SK-N-SH (cell line): ENCODE measurements around the gene SLC17A7. TPM values are rescaled to one million over a fixed set of nuclear protein-coding genes. Genes with fewer than 3 reads are reported as not detected.

Source experiments
- CTCF ChIA-PET: fragments of 300-600, 350-600 bp; formaldehyde crosslinking; extraction: SDS; loops from one replicate; lab custom pipeline; 2021; lab: Yijun Ruan, JAX
- POLR2A ChIA-PET: fragments of 350-600 bp; sonication (Branson Sonifier 250); formaldehyde crosslinking; extraction: SDS; loops from one replicate; lab custom pipeline; 2020; ENCODE audit warnings: antibody characterized with exemption, inconsistent platforms; lab: Yijun Ruan, JAX
- DNase-seq: peaks from one replicate; pipeline ENCODE4 v3.0.0; 2012
- H2AFZ ChIP-seq: fragments of 200-600 bp; sonication (generic); 2 replicates; pipeline ENCODE4 v1.8.1; 2016; ENCODE audit warnings: antibody characterized with exemption, mild to moderate bottlenecking, low read depth
- H3F3A ChIP-seq: fragments of 200-600 bp; sonication (generic); replicated peaks from 2 replicates; pipeline ENCODE3; 2016; ENCODE audit warnings: antibody characterized with exemption, mild to moderate bottlenecking; ENCODE audit not compliant: insufficient read depth
- H3K27ac ChIP-seq, 2 experiments: fragments of 200-500 bp in 1 of 2; fragments of 200-600 bp in 1 of 2; sonication (Bioruptor generic) in 1 of 2; sonication (generic), shearing (Covaris generic) in 1 of 2; 2 replicates each; pipeline versions ENCODE4 v1.5.1 to v1.6.1; 2014 to 2016; ENCODE audit warnings: low read depth in 2 of 2, inconsistent platforms in 1 of 2, low read length in 1 of 2, mild to moderate bottlenecking in 1 of 2, mixed read lengths in 1 of 2
- H3K27me3 ChIP-seq: fragments of 200-600 bp; sonication (generic), shearing (Covaris generic); 2 replicates; pipeline ENCODE4 v1.6.1; 2016; ENCODE audit warnings: mixed run types; ENCODE audit not compliant: insufficient read depth
- H3K36me3 ChIP-seq, 2 experiments: fragments of 200-500 bp in 1 of 2; fragments of 200-600 bp in 1 of 2; sonication (Bioruptor generic) in 1 of 2; sonication (generic) in 1 of 2; replicated peaks in 1 of 2; 2 replicates each; pipeline versions ENCODE3 to v1.5.1; 2014 to 2016; ENCODE audit warnings: low read length in 1 of 2, mild to moderate bottlenecking in 1 of 2; ENCODE audit not compliant: insufficient read depth in 2 of 2, control insufficient read depth in 1 of 2
- H3K4me1 ChIP-seq, 2 experiments: fragments of 200-500 bp in 1 of 2; fragments of 200-600 bp in 1 of 2; sonication (Bioruptor generic) in 1 of 2; sonication (generic), shearing (Covaris generic) in 1 of 2; 2 replicates each; pipeline versions ENCODE4 v1.5.1 to v1.6.1; 2014 to 2016; ENCODE audit warnings: low read depth in 1 of 2, low read length in 1 of 2, mixed run types in 1 of 2; ENCODE audit not compliant: insufficient read depth in 2 of 2, control insufficient read depth in 1 of 2
- H3K4me2 ChIP-seq: fragments of 200-600 bp; sonication (generic), shearing (Covaris generic); 2 replicates; pipeline ENCODE4 v1.6.1; 2017; ENCODE audit warnings: mixed run types
- H3K4me3 ChIP-seq, 2 experiments: fragments of 200-500 bp in 1 of 2; fragments of 200-600 bp in 1 of 2; sonication (Bioruptor generic) in 1 of 2; sonication (generic), shearing (Covaris generic) in 1 of 2; 2 replicates each; pipeline versions ENCODE4 v1.5.1 to v1.8.1; 2014 to 2016; ENCODE audit warnings: low read depth in 2 of 2, inconsistent platforms in 1 of 2, low read length in 1 of 2, mild to moderate bottlenecking in 1 of 2, mixed read lengths in 1 of 2, moderate library complexity in 1 of 2
- H3K79me2 ChIP-seq: fragments of 200-600 bp; sonication (generic); 2 replicates; pipeline ENCODE4 v1.8.1; 2017; ENCODE audit warnings: mild to moderate bottlenecking; ENCODE audit not compliant: insufficient read depth
- H3K9ac ChIP-seq: fragments of 200-600 bp; sonication (generic); 2 replicates; pipeline ENCODE4 v1.6.1; 2017; ENCODE audit warnings: mixed run types
- H3K9me2 ChIP-seq: fragments of 200-600 bp; sonication (generic); 2 replicates; pipeline ENCODE4 v1.6.1; 2017; ENCODE audit warnings: mixed run types
- H3K9me3 ChIP-seq: fragments of 200-600 bp; sonication (generic); 2 replicates; pipeline ENCODE4 v1.6.1; 2017; ENCODE audit warnings: mixed run types, mild to moderate bottlenecking, moderate library complexity
- H4K20me1 ChIP-seq: fragments of 200-600 bp; sonication (generic); 2 replicates; pipeline ENCODE4 v1.6.1; 2017; ENCODE audit warnings: mild to moderate bottlenecking, mixed run types; ENCODE audit not compliant: insufficient read depth
- CHD2 ChIP-seq: fragments of 150-350 bp; IDR thresholded peaks from 2 replicates; pipeline ENCODE4 v1.6.1; 2018; ENCODE audit warnings: low read length; ENCODE audit not compliant: partially characterized antibody
- ELF1 ChIP-seq: IDR thresholded peaks from 2 replicates; pipeline ENCODE4 v1.4.0; 2012
- EZH2phosphoT487 ChIP-seq: fragments of 200-600 bp; sonication (generic); IDR thresholded peaks from 2 replicates; pipeline ENCODE4 v1.6.1; 2017; ENCODE audit warnings: low read depth, mixed run types, mild to moderate bottlenecking, antibody characterized with exemption, moderate library complexity, borderline replicate concordance
- FOSL2 ChIP-seq: IDR thresholded peaks from 2 replicates; pipeline ENCODE4 v1.4.0; 2012; ENCODE audit warnings: low read depth, mild to moderate bottlenecking, moderate library complexity, borderline replicate concordance
- FOXJ3 ChIP-seq: sonication (generic); formaldehyde crosslinking; IDR thresholded peaks from 2 replicates; pipeline ENCODE4 v1.5.1; 2020; ENCODE audit warnings: mild to moderate bottlenecking, missing genetic modification reagents
- FOXM1 ChIP-seq: IDR thresholded peaks from 2 replicates; pipeline ENCODE4 v1.4.0; 2012; ENCODE audit warnings: low read depth, mild to moderate bottlenecking
- GABPA ChIP-seq: IDR thresholded peaks from 2 replicates; pipeline ENCODE4 v1.4.0; 2012; ENCODE audit warnings: low read depth, mild to moderate bottlenecking
- GATA2 ChIP-seq: sonication (generic); formaldehyde crosslinking; IDR thresholded peaks from 2 replicates; pipeline ENCODE4 v1.5.0; 2020; ENCODE audit warnings: mild to moderate bottlenecking, missing genetic modification reagents
- IRF3 ChIP-seq: fragments of 150-350 bp; IDR thresholded peaks from 2 replicates; pipeline ENCODE4 v1.6.1; 2016; ENCODE audit warnings: mild to moderate bottlenecking, low read depth, low read length
- MEF2A ChIP-seq: IDR thresholded peaks from 2 replicates; pipeline ENCODE4 v1.4.0; 2012; ENCODE audit warnings: low read depth, borderline replicate concordance
- PBX3 ChIP-seq: IDR thresholded peaks from 2 replicates; pipeline ENCODE4; 2012
- POLR2AphosphoS5 ChIP-seq: IDR thresholded peaks from 2 replicates; pipeline ENCODE4 v1.6.1; 2012; ENCODE audit warnings: low read depth, low read length
- RAD21 ChIP-seq: IDR thresholded peaks from 2 replicates; pipeline ENCODE4 v1.6.1; 2012; ENCODE audit warnings: mild to moderate bottlenecking, low read length
- RCOR1 ChIP-seq: fragments of 150-350 bp; IDR thresholded peaks from 2 replicates; pipeline ENCODE4 v1.6.1; 2017; ENCODE audit warnings: antibody characterized with exemption, low read length
- RXRA ChIP-seq: IDR thresholded peaks from 2 replicates; pipeline ENCODE4 v1.4.0; 2012; ENCODE audit warnings: low read depth, mild to moderate bottlenecking, borderline replicate concordance
- SIN3A ChIP-seq: IDR thresholded peaks from 2 replicates; pipeline ENCODE4 v1.6.1; 2012; ENCODE audit warnings: low read depth, mild to moderate bottlenecking, low read length, moderate library complexity, borderline replicate concordance
- TCF12 ChIP-seq: IDR thresholded peaks from 2 replicates; pipeline ENCODE4 v1.4.0; 2012
- YY1 ChIP-seq: IDR thresholded peaks from 2 replicates; pipeline ENCODE4 v1.4.0; 2012; ENCODE audit warnings: low read depth, mild to moderate bottlenecking
- whole genome bisulfite sequencing: methylation state at CpG from one replicate; pipeline ENCODE4 v1.1.6; 2017; ENCODE audit warnings: low lambda C conversion rate; 5-methylcytosine and 5-hydroxymethylcytosine counted together
- polyA plus RNA-seq, 3 experiments: library from polyadenylated mRNA; depleted of rRNA; stranded (reverse); fragments of >200 nt; gene quantifications; 2 replicates each; pipeline ENCODE4 v1.2.3, GENCODE V29; 2012

SLC17A7 gene
- polyA plus RNA-seq, 1 of the 3 experiments (the other 2 are of a cell fraction), result 0.59 TPM

GRCh38 chr19:49441960-49442350 lies 628 bp upstream of the SLC17A7 start:
- peaks cover 0 to 2% of the 10 kb centered on the region in 2 experiments for H3K36me3 ChIP-seq
- no peaks in the 10 kb centered on the region; the same call in 1 of the 2 replicates for H4K20me1 ChIP-seq
- CTCF ChIA-PET, result interaction anchor here (1.3 to 11.2 kb wide), 7 partner anchors 8 to 213 kb away, joined by 3 to 149 read pairs (median 13); partner anchors contain the start of gene KASH5
- no peak overlapping the region for H3K9ac ChIP-seq
- H3K79me2 ChIP-seq, result no peaks in the 10 kb centered on the region
- peak; percentile 10 for DNase-seq
- H3K9me3 ChIP-seq, result no peaks in the 10 kb centered on the region
- POLR2A ChIA-PET, result interaction anchor here (1.4 kb wide), 1 partner anchor 9 kb away, joined by 4 read pairs; the partner anchor contains the start of gene PIH1D1
- no peak for TF ChIP-seq POLR2AphosphoS5
- no peak for TF ChIP-seq MEF2A
- no peak for TF ChIP-seq GATA2
- TF ChIP-seq RXRA, result no peak
- TF ChIP-seq YY1, result no peak
- TF ChIP-seq FOXJ3 (CRISPR knock-in tag), result no peak
- peak overlapping the region; percentile 76; the same call in 1 of the 2 replicates for H2AFZ ChIP-seq
- peak overlapping the region; percentile 96 for H3K4me2 ChIP-seq
- peaks cover 0 to 23% of the 10 kb centered on the region in 2 experiments; a peak in 1 of 4 replicates for H3K4me1 ChIP-seq
- WGBS, result 12% methylated on average over 14 of the region's 14 CpGs
- H3K4me3 ChIP-seq, result peak overlapping the region; percentile 59 to 62
- H3F3A ChIP-seq, result peaks cover 22% of the 10 kb centered on the region
- no peaks in the 10 kb centered on the region for H3K9me2 ChIP-seq
- no peak overlapping the region for H3K27ac ChIP-seq
- peaks cover 48% of the 10 kb centered on the region for H3K27me3 ChIP-seq

GRCh38 chr19:49440439-49441209 lies 703 bp downstream of the SLC17A7 start:
- peaks cover 59% of the 10 kb centered on the region for H3K27me3 ChIP-seq
- CTCF ChIA-PET, result interaction anchor here (0.8 to 11.2 kb wide), 3 partner anchors 11 to 49 kb away, joined by 3 to 149 read pairs (median 4); partner anchors contain the start of genes KASH5 and PIH1D1

GRCh38 chr19:49439836-49440235 lies 1.5 kb downstream of the SLC17A7 start:
- ChIA-PET POLR2A (no interaction called here), CTCF (interaction anchor here (1.2 to 11.2 kb wide), 4 partner anchors 17 to 215 kb away, joined by 3 to 149 read pairs (median 4); partner anchors contain the start of genes KASH5 and PTH2)
- Histone ChIP-seq H3K27ac (no peak overlapping the region), H4K20me1 (no peaks in the 10 kb centered on the region), H3K4me1 (peaks cover 0 to 30% of the 10 kb centered on the region in 2 experiments; a peak in 1 of 4 replicates), H3F3A (peaks cover 14% of the 10 kb centered on the region), H3K4me2 (no peak overlapping the region), H2AFZ (no peak overlapping the region), H3K36me3 (no peaks in the 10 kb centered on the region), H3K4me3 (no peak overlapping the region), H3K79me2 (no peaks in the 10 kb centered on the region), H3K9ac (no peak overlapping the region), H3K27me3 (peaks cover 65% of the 10 kb centered on the region), H3K9me3 (no peaks in the 10 kb centered on the region), H3K9me2 (no peaks in the 10 kb centered on the region)
- TF ChIP-seq IRF3, result no peak
- TF ChIP-seq TCF12, result no peak
- TF ChIP-seq RAD21, result no peak
- TF ChIP-seq SIN3A, result no peak
- no peak for TF ChIP-seq CHD2
- no peak for TF ChIP-seq PBX3
- TF ChIP-seq RCOR1, result no peak
- no peak for TF ChIP-seq ELF1
- TF ChIP-seq GABPA, result no peak
- TF ChIP-seq FOSL2, result no peak
- no peak for DNase-seq
- WGBS, result 9% methylated on average over 6 of the region's 6 CpGs

More at GRCh38 chr19:49440439-49441209, 703 bp downstream of the SLC17A7 start:
- Histone ChIP-seq H3K79me2 (no peaks in the 10 kb centered on the region), H3F3A (peaks cover 16% of the 10 kb centered on the region), H3K4me2 (peak overlapping the region; percentile 55; the same call in 1 of the 2 replicates), H3K9ac (no peak overlapping the region), H3K27ac (no peak overlapping the region), H3K4me3 (peak overlapping the region; percentile 16 to 62; a peak in 2 of 4 replicates), H4K20me1 (no peaks in the 10 kb centered on the region), H3K4me1 (peaks cover 0 to 30% of the 10 kb centered on the region in 2 experiments; a peak in 1 of 4 replicates), H2AFZ (no peak overlapping the region), H3K9me3 (no peaks in the 10 kb centered on the region), H3K36me3 (no peaks in the 10 kb centered on the region), H3K9me2 (no peaks in the 10 kb centered on the region)
- whole genome bisulfite sequencing, result 9% methylated on average over 19 of the region's 19 CpGs
- POLR2A ChIA-PET, result no interaction called here
- TF ChIP-seq FOXM1 (no peak), EZH2phosphoT487 (peak; percentile 18; the same call in 1 of the 2 replicates)
- DNase-seq, result no peak
